BLaER1 (cell line): ENCODE data around the gene PIRT.
A peak's percentile ranks its signal among the peaks of the same experiment; 100 is the strongest.

Experiments used
- H3K27ac ChIP-seq: shearing (Covaris generic); formaldehyde crosslinking; 2 replicates; pipeline ENCODE4 v1.8.1; 2022
- H3K27me3 ChIP-seq: shearing (Covaris generic); formaldehyde crosslinking; 2 replicates; pipeline ENCODE4 v1.8.1; 2022
- H3K36me3 ChIP-seq: shearing (Covaris generic); formaldehyde crosslinking; 2 replicates; pipeline ENCODE4 v1.8.1; 2022
- H3K4me1 ChIP-seq: shearing (Covaris generic); formaldehyde crosslinking; 2 replicates; pipeline ENCODE4 v1.8.1; 2022
- H3K4me2 ChIP-seq: shearing (Covaris generic); formaldehyde crosslinking; 2 replicates; pipeline ENCODE4 v1.8.1; 2022
- H3K4me3 ChIP-seq: shearing (Covaris generic); formaldehyde crosslinking; 2 replicates; pipeline ENCODE4 v1.8.1; 2022
- H3K9ac ChIP-seq: shearing (Covaris generic); formaldehyde crosslinking; 2 replicates; pipeline ENCODE4 v1.8.1; 2022
- H3K9me3 ChIP-seq: shearing (Covaris generic); formaldehyde crosslinking; 2 replicates; pipeline ENCODE4 v1.8.1; 2022
- H4K20me1 ChIP-seq: shearing (Covaris generic); formaldehyde crosslinking; 2 replicates; pipeline ENCODE4 v1.8.1; 2022
- Cebpa-rat ChIP-seq: shearing (Covaris generic); IDR thresholded peaks from 2 replicates; pipeline ENCODE4 v1.8.1; 2022

PIRT gene

GRCh38 chr17:10792151-10792550 is 45.7 kb downstream of the PIRT start:
- Histone ChIP-seq H3K4me2 (peak overlapping the region; percentile 65), H3K4me1 (peaks cover 15% of the 10 kb centered on the region), H3K9ac (peak overlapping the region; percentile 12; the same call in 1 of the 2 replicates), H3K36me3 (no peaks in the 10 kb centered on the region), H4K20me1 (no peaks in the 10 kb centered on the region), H3K27me3 (no peaks in the 10 kb centered on the region), H3K9me3 (no peaks in the 10 kb centered on the region), H3K27ac (peak overlapping the region; percentile 47), H3K4me3 (no peak overlapping the region)
- TF ChIP-seq Cebpa-rat, result no peak

DNA sequence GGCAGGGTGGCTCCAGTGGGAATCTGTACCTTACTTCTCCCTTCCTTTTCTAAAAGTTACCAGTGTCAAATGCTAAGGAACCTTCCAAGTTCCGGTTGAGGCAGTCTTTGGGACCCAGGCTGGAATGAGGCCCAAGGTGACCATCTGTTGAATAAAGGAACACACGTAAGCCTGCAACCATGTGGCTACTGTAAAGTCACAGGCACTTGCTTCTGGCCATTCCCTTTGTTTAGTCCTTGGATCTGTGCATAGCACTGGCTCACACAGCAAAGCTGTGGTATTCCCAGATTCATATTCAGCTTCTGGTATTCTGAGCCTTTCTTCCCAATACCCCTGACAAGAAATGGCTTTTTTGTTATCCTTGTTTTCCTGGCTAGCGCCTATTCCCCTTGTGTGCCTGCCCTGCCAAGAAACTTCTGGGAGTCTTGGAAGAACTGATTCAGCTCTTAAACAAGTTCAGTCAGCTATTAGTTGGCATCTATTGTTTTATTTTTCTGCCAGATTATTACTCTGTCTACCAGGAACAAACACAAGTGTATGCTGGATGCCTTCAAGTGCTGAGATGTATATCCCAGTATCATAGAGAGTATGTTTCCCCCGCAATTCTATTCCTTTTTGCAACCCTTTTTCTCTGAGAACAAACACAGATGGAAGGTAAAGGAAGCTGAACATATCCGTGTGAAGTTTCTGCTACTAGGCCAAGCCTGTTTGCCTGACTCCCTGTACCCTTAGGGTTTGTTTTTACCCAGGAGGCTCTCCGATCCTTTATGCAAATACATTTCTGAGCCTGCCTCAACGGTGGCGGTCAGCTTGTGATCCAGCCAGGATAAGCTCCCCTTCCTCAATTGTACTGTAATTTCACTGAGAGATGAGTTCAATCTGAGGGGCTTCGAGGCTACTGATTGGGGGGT is 47.1 kb downstream of the PIRT start:
- no peaks in the 10 kb centered on the region for H3K36me3 ChIP-seq
- H4K20me1 ChIP-seq, result no peaks in the 10 kb centered on the region
- no peak for TF ChIP-seq Cebpa-rat
- H3K27ac ChIP-seq, result no peak overlapping the region
- H3K27me3 ChIP-seq, result no peaks in the 10 kb centered on the region
- no peak overlapping the region for H3K4me3 ChIP-seq
- H3K9me3 ChIP-seq, result no peaks in the 10 kb centered on the region
- H3K9ac ChIP-seq, result no peak overlapping the region
- H3K4me1 ChIP-seq, result peaks cover 15% of the 10 kb centered on the region
- H3K4me2 ChIP-seq, result no peak overlapping the region

- peaks cover 20% of the 10 kb centered on the region for H3K4me1 ChIP-seq
- H3K27ac ChIP-seq, result no peak overlapping the region
- no peak overlapping the region for H3K4me2 ChIP-seq
- H3K27me3 ChIP-seq, result no peaks in the 10 kb centered on the region
- H3K36me3 ChIP-seq, result no peaks in the 10 kb centered on the region
- H3K9me3 ChIP-seq, result no peaks in the 10 kb centered on the region
- no peak overlapping the region for H3K9ac ChIP-seq
- no peaks in the 10 kb centered on the region for H4K20me1 ChIP-seq
- H3K4me3 ChIP-seq, result no peak overlapping the region
- TF ChIP-seq Cebpa-rat, result no peak
Measured at GRCh38 chr17:10789694-10790271, 48.1 kb downstream of the PIRT start.

- Histone ChIP-seq H3K27ac (no peak overlapping the region), H3K9me3 (no peaks in the 10 kb centered on the region), H3K27me3 (no peaks in the 10 kb centered on the region), H3K9ac (no peak overlapping the region), H4K20me1 (no peaks in the 10 kb centered on the region), H3K4me1 (peaks cover 19% of the 10 kb centered on the region), H3K36me3 (no peaks in the 10 kb centered on the region), H3K4me3 (no peak overlapping the region), H3K4me2 (no peak overlapping the region)
- no peak for TF ChIP-seq Cebpa-rat
Measured at GRCh38 chr17:10787306-10788045, 50.4 kb downstream of the PIRT start.

DNA sequence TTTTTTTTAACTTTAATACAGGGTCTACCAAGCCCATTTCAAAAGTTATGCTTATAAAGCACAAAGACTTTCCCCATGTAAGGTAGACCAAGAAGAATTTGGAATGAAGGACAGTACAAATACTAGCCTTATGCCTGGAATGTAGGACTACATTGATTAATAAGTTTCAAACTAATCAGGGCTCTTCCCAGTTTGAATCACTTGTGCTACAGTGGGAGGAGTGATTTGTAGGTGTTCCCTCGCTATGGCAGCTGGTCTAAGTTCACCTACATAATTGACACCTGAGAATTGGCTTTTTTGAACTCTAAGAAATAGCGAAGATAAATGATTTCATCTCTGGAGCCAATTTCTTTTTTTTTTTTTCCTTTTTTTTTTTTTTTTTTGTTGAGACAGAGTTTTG is 52.6 kb downstream of the PIRT start:
- Histone ChIP-seq H3K4me3 (no peak overlapping the region), H3K27me3 (no peaks in the 10 kb centered on the region), H3K36me3 (no peaks in the 10 kb centered on the region), H3K9me3 (no peaks in the 10 kb centered on the region), H3K4me1 (0 out of 2 replicates have a peak, but pooled peaks cover 7% of the 10 kb centered on the region), H3K9ac (no peak overlapping the region), H3K27ac (no peak overlapping the region), H3K4me2 (no peak overlapping the region), H4K20me1 (no peaks in the 10 kb centered on the region)
- no peak for TF ChIP-seq Cebpa-rat

GRCh38 chr17:10779609-10780008 is 58.3 kb downstream of the PIRT start:
- Histone ChIP-seq H3K9me3 (no peaks in the 10 kb centered on the region), H4K20me1 (no peaks in the 10 kb centered on the region), H3K4me1 (0 out of 2 replicates have a peak, but pooled peaks cover 5% of the 10 kb centered on the region), H3K4me3 (no peak overlapping the region), H3K36me3 (no peaks in the 10 kb centered on the region), H3K9ac (no peak overlapping the region), H3K27me3 (no peaks in the 10 kb centered on the region), H3K27ac (no peak overlapping the region), H3K4me2 (no peak overlapping the region)
- no peak for TF ChIP-seq Cebpa-rat

DNA sequence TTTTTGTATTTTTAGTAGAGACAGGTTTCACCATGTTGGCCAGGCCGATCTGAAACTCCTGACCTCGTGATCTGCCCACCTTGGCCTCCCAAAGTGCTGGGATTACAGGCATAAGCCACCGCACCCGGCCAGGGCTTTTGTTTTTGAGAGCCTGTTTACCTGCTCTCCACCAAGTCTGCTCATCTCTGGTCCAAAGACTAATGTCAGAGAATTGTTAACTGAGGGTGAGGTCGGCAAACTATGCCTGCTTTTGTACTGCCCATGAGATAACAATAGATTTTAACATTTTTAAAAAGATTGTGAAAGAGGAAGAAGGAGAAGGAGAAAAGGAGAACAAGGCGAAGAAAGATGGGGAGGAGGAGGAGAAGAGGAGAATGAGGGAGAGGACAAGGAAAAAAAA is 60.0 kb downstream of the PIRT start:
- Histone ChIP-seq H3K36me3 (no peaks in the 10 kb centered on the region), H3K4me2 (no peak overlapping the region), H3K9ac (no peak overlapping the region), H3K9me3 (no peaks in the 10 kb centered on the region), H3K4me3 (no peak overlapping the region), H3K27ac (no peak overlapping the region), H4K20me1 (no peaks in the 10 kb centered on the region), H3K27me3 (no peaks in the 10 kb centered on the region), H3K4me1 (peaks cover 16% of the 10 kb centered on the region)
- no peak for TF ChIP-seq Cebpa-rat

DNA sequence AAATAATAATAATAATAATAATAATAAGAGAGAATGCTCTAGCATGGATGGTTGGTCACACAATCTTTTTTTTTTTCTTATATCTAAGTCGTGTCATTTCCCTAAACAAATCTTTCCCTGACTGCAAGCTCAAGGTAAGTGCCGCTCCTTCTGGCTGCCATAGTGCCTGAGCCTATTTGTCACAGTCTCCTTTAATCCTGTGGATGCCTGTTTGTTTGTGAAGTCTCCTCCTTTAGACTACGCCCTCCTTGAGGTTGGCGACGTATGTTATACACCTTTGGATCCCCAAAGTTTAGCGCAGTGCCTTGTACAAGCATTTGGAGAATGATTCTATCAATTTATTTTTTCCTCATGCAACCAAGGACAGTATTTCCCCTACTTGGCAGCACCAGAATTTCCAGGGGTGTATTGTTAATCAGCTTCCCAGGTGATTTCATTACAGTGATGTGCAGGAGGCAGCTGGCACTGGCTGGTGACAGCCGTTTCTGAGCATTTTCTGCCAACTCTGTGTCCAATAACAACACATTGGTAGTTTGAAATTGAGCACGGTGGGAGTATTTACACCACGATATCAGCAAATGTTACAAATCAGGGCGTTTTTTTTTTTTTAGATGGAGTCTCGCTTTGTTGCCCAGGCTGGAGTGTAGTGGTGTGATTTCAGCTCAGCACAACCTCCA is 60.6 kb downstream of the PIRT start:
- H3K4me3 ChIP-seq, result no peak overlapping the region
- H3K4me1 ChIP-seq, result peaks cover 22% of the 10 kb centered on the region
- H3K36me3 ChIP-seq, result no peaks in the 10 kb centered on the region
- H3K27me3 ChIP-seq, result no peaks in the 10 kb centered on the region
- H3K27ac ChIP-seq, result no peak overlapping the region
- H3K9ac ChIP-seq, result no peak overlapping the region
- H3K4me2 ChIP-seq, result no peak overlapping the region
- no peaks in the 10 kb centered on the region for H4K20me1 ChIP-seq
- no peak for TF ChIP-seq Cebpa-rat
- peaks cover 1% of the 10 kb centered on the region for H3K9me3 ChIP-seq

DNA sequence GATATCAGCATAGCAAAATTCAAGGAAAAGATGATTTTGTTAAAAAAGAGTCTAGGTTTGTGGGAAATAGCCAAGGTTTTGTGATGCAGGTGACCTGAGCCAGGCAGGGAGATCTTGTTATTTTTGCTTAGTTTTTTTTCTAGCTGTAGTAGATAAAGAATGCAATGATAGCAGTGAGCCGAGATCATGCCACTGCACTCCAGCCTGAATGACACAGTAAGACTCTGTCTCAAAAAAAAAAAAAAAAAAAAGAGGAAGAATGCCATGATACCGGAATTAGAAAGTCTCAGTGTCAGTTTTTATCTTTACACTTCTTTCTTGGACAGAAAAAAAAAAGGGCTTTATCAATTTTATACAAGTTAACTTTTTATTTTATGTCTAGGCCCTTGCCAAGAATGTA is 61.5 kb downstream of the PIRT start:
- H4K20me1 ChIP-seq, result no peaks in the 10 kb centered on the region
- no peaks in the 10 kb centered on the region for H3K27me3 ChIP-seq
- H3K9me3 ChIP-seq, result peaks cover 8% of the 10 kb centered on the region
- H3K4me2 ChIP-seq, result no peak overlapping the region
- no peak overlapping the region for H3K9ac ChIP-seq
- no peak for TF ChIP-seq Cebpa-rat
- H3K4me3 ChIP-seq, result no peak overlapping the region
- H3K36me3 ChIP-seq, result no peaks in the 10 kb centered on the region
- H3K4me1 ChIP-seq, result peaks cover 25% of the 10 kb centered on the region
- no peak overlapping the region for H3K27ac ChIP-seq
